HCT116 (cell line): ENCODE measurements around the gene AFAP1L2. TPM values are rescaled to one million over a fixed set of nuclear protein-coding genes. Genes with fewer than 3 reads are reported as not detected.

Source experiments
- ATAC-seq: fragments of 200-7000 bp; cut with Tn5 transposase; 2 replicates; pipeline ENCODE4 v1.9.1; 2020; ENCODE audit warnings: mild to moderate bottlenecking, moderate library complexity
- BruUV-seq: library from RNA; stranded (reverse); fragments of 400-500 nt; replicated peaks from 2 replicates; lab custom pipeline; 2021; lab: Mats Ljungman, UMichigan
- CTCF ChIA-PET: fragments of 300-600 bp; sonication (Branson Sonifier 250); formaldehyde crosslinking; loops from one replicate; lab custom pipeline; 2021; ENCODE audit warnings: antibody characterized with exemption; lab: Charles Lee
- POLR2A ChIA-PET: fragments of 300-600, 350-600 bp; sonication (Branson Sonifier 250); formaldehyde crosslinking; loops from one replicate; lab custom pipeline; 2021; ENCODE audit warnings: antibody characterized with exemption; lab: Charles Lee
- RAD21 ChIA-PET, 2 experiments: fragments of 300-600 bp; sonication (Branson Sonifier 250); formaldehyde crosslinking; loops; one replicate each; lab custom pipeline; 2023; ENCODE audit warnings: low total read pairs in 2 of 2; ENCODE audit not compliant: uncharacterized antibody in 2 of 2, unreplicated experiment in 2 of 2, low non-redundant PET in 1 of 2; lab: Charles Lee
- DNase-seq: peaks from one replicate; pipeline ENCODE4 v3.0.0-alpha.2; 2010; ENCODE audit warnings: low read depth, low spot score
- H2AFZ ChIP-seq: fragments of 200-600 bp; shearing (Covaris generic), sonication (generic); 2 replicates; pipeline ENCODE4 v1.6.1; 2017; ENCODE audit warnings: low read depth, mixed run types, mixed read lengths, antibody characterized with exemption, low read length; ENCODE audit not compliant: poor library complexity, severe bottlenecking
- H3K27ac ChIP-seq: 2 replicates; pipeline ENCODE4 v1.5.1; 2012; ENCODE audit warnings: low read depth, low read length
- H3K27me3 ChIP-seq: fragments of 200-600 bp; sonication (generic); 2 replicates; pipeline ENCODE4 v1.6.1; 2016; ENCODE audit warnings: mixed run types, low read length, mixed read lengths; ENCODE audit not compliant: insufficient read depth
- H3K36me3 ChIP-seq, 2 experiments: fragments of 200-500 bp in 1 of 2; fragments of 200-600 bp in 1 of 2; sonication (Bioruptor generic) in 1 of 2; sonication (generic) in 1 of 2; 2 replicates each; pipeline versions ENCODE4 v1.5.1 to v1.6.1; 2014 to 2016; ENCODE audit warnings: low read length in 2 of 2, inconsistent platforms in 1 of 2, mixed read lengths in 1 of 2, mixed run types in 1 of 2; ENCODE audit not compliant: insufficient read depth in 2 of 2, control insufficient read depth in 1 of 2
- H3K4me1 ChIP-seq, 2 experiments: fragments of 200-600 bp in 1 of 2; sonication (generic) in 1 of 2; 2 replicates each; pipeline versions ENCODE4 v1.5.1 to v1.6.1; 2012 to 2017; ENCODE audit warnings: low read length in 2 of 2, inconsistent platforms in 1 of 2, mild to moderate bottlenecking in 1 of 2, mixed read lengths in 1 of 2, mixed run types in 1 of 2, moderate library complexity in 1 of 2; ENCODE audit not compliant: insufficient read depth in 2 of 2, control insufficient read depth in 1 of 2
- H3K4me2 ChIP-seq: fragments of 200-600 bp; sonication (generic); 2 replicates; pipeline ENCODE4 v1.6.1; 2017; ENCODE audit warnings: mixed run types, low read length, mixed read lengths
- H3K4me3 ChIP-seq, 2 experiments: fragments of 200-600 bp in 1 of 2; sonication (generic) in 1 of 2; replicated peaks in 1 of 2; 2 replicates each; pipeline ENCODE4 v1.5.1; 2011 to 2016; ENCODE audit warnings: low read length in 2 of 2, control low read depth in 1 of 2, low read depth in 1 of 2, mild to moderate bottlenecking in 1 of 2, mixed read lengths in 1 of 2, mixed run types in 1 of 2
- H3K79me2 ChIP-seq: fragments of 200-600 bp; sonication (generic); 2 replicates; pipeline ENCODE4 v1.6.1; 2017; ENCODE audit warnings: mild to moderate bottlenecking, mixed run types, low read length, moderate library complexity, mixed read lengths; ENCODE audit not compliant: insufficient read depth
- H3K9ac ChIP-seq: fragments of 200-600 bp; sonication (generic); 2 replicates; pipeline ENCODE4 v1.6.1; 2016; ENCODE audit warnings: low read length, mixed read lengths
- H3K9me2 ChIP-seq: fragments of 200-600 bp; sonication (generic), shearing (Covaris generic); 2 replicates; pipeline ENCODE4 v1.6.1; 2017; ENCODE audit warnings: mixed run types, mild to moderate bottlenecking, moderate library complexity; ENCODE audit not compliant: insufficient read depth
- H3K9me3 ChIP-seq, 2 experiments: fragments of 200-500 bp in 1 of 2; fragments of 200-600 bp in 1 of 2; sonication (Bioruptor generic) in 1 of 2; sonication (generic) in 1 of 2; 2 replicates each; pipeline ENCODE4 v1.6.1; 2014 to 2017; ENCODE audit warnings: low read length in 2 of 2, mixed read lengths in 2 of 2, inconsistent platforms in 1 of 2, low read depth in 1 of 2, mild to moderate bottlenecking in 1 of 2, mixed run types in 1 of 2, moderate library complexity in 1 of 2; ENCODE audit not compliant: control insufficient read depth in 1 of 2, insufficient read depth in 1 of 2
- H4K20me1 ChIP-seq: fragments of 200-600 bp; sonication (generic), shearing (Covaris generic); 2 replicates; pipeline ENCODE4 v1.6.1; 2017; ENCODE audit warnings: mixed run types, mild to moderate bottlenecking, moderate library complexity; ENCODE audit not compliant: insufficient read depth
- ATF3 ChIP-seq: IDR thresholded peaks from 2 replicates; pipeline ENCODE4 v1.6.1; 2012
- CTCF ChIP-seq, 3 experiments: fragments of 200-600 bp in 1 of 3; sonication (generic) in 1 of 3; IDR thresholded peaks in 2 of 3; conservative IDR thresholded peaks in 1 of 3; 2 replicates each; pipeline ENCODE4 v1.5.1; 2012 to 2017; ENCODE audit warnings: low read depth in 2 of 3, low read length in 2 of 3, antibody characterized with exemption in 1 of 3, borderline replicate concordance in 1 of 3, control low read depth in 1 of 3, mild to moderate bottlenecking in 1 of 3, mixed read lengths in 1 of 3, mixed run types in 1 of 3, moderate library complexity in 1 of 3; ENCODE audit not compliant: insufficient read depth in 1 of 3
- ELF1 ChIP-seq: IDR thresholded peaks from 2 replicates; pipeline ENCODE4 v1.6.1; 2012; ENCODE audit warnings: low read depth, borderline replicate concordance
- EZH2 ChIP-seq: fragments of 200-600 bp; sonication (generic); IDR thresholded peaks from 2 replicates; pipeline ENCODE4 v1.6.1; 2017; ENCODE audit warnings: antibody characterized with exemption, mixed run types
- EZH2phosphoT487 ChIP-seq: fragments of 200-600 bp; IDR thresholded peaks from 2 replicates; pipeline ENCODE4 v1.6.1; 2018; ENCODE audit warnings: antibody characterized with exemption, borderline replicate concordance
- FOSL1 ChIP-seq: IDR thresholded peaks from 2 replicates; pipeline ENCODE4 v1.6.1; 2012; ENCODE audit warnings: low read depth
- JUND ChIP-seq: IDR thresholded peaks from 2 replicates; pipeline ENCODE4 v1.6.1; 2012
- MAX ChIP-seq: IDR thresholded peaks from 2 replicates; pipeline ENCODE4 v1.6.1; 2012
- POLR2A ChIP-seq: IDR thresholded peaks from 2 replicates; pipeline ENCODE4 v1.7.0; 2011; ENCODE audit warnings: borderline replicate concordance; ENCODE audit not compliant: insufficient read depth, insufficient read length; ENCODE audit errors: extremely low read depth
- RAD21 ChIP-seq: IDR thresholded peaks from 2 replicates; pipeline ENCODE4 v1.6.1; 2012; ENCODE audit warnings: low read depth, mild to moderate bottlenecking
- REST ChIP-seq: IDR thresholded peaks from 2 replicates; pipeline ENCODE4 v1.6.1; 2012; ENCODE audit warnings: low read depth
- SIN3A ChIP-seq: IDR thresholded peaks from 2 replicates; pipeline ENCODE4 v1.6.1; 2012; ENCODE audit warnings: low read depth
- SP1 ChIP-seq: IDR thresholded peaks from 2 replicates; pipeline ENCODE4 v1.6.1; 2012; ENCODE audit warnings: low read depth
- SRF ChIP-seq: IDR thresholded peaks from 2 replicates; pipeline ENCODE4 v1.6.1; 2012; ENCODE audit warnings: low read depth
- TCF7L2 ChIP-seq: IDR thresholded peaks from 2 replicates; pipeline ENCODE4 v1.7.0; 2011; ENCODE audit warnings: borderline replicate concordance, inconsistent platforms; ENCODE audit not compliant: insufficient read depth, insufficient read length; ENCODE audit errors: extremely low read depth
- ZBTB33 ChIP-seq: IDR thresholded peaks from 2 replicates; pipeline ENCODE4 v1.6.1; 2011; ENCODE audit warnings: mild to moderate bottlenecking, low read length, moderate library complexity; ENCODE audit not compliant: insufficient replicate concordance; ENCODE audit errors: extremely low read depth
- ZFX ChIP-seq: fragments of 450-650 bp; IDR thresholded peaks from 2 replicates; pipeline ENCODE4 v1.6.1; 2017
- ZNF274 ChIP-seq: fragments of 200-500 bp; sonication (Bioruptor generic); IDR thresholded peaks from 2 replicates; pipeline ENCODE4 v1.6.1; 2014; ENCODE audit warnings: mild to moderate bottlenecking, low read depth, low read length, inconsistent platforms
- intact Hi-C: fragments of 100-400 bp; cut with micrococcal nuclease; formaldehyde crosslinking; loops from 2 replicates; pipeline ENCODE4 v1.10.0; 2022
- total RNA-seq: library from RNA; stranded (reverse); gene quantifications from one replicate; pipeline ENCODE4 v1.2.1, GENCODE V29; 2021; ENCODE audit not compliant: unreplicated experiment

Gene AFAP1L2
- total RNA-seq, 1 experiment from 2014 or later, result 0.93 TPM

GRCh38 chr10:114245121-114245791 lies 159.0 kb downstream of the AFAP1L2 start:
- no peak overlapping the region for H2AFZ ChIP-seq
- H3K9me2 ChIP-seq, result no peaks in the 10 kb centered on the region
- no peaks in the 10 kb centered on the region for H3K36me3 ChIP-seq
- TF ChIP-seq POLR2A (no peak), EZH2phosphoT487 (no peak), REST (no peak), FOSL1 (no peak), ZFX (no peak), TCF7L2 (no peak), RAD21 (no peak), CTCF (IDR thresholded peaks at IDR 0.05 in 2 of 3, conservative IDR thresholded peaks at IDR 0.05 in 1 of 3; ENCODE audit: borderline replicate concordance in 1 of 3, insufficient read depth in 1 of 3, low read depth in 2 of 3, low read length in 2 of 3) (no peak), ZBTB33 (no peak), JUND (no peak), ATF3 (no peak), SRF (no peak), SIN3A (no peak), ZNF274 (no peak), MAX (no peak), EZH2 (no peak), SP1 (no peak), ELF1 (no peak)
- intact Hi-C loops, result no loop called here
- no peaks in the 10 kb centered on the region for H3K9me3 ChIP-seq
- ChIA-PET POLR2A (interaction anchor here (0.6 kb wide), 1 partner anchor 1920 kb away, joined by 3 read pairs; no protein-coding TSS in a partner anchor), CTCF (no interaction called here), RAD21 (no interaction called here)
- peaks cover 0 to 6% of the 10 kb centered on the region in 2 experiments; a peak in 1 of 4 replicates for H3K4me1 ChIP-seq
- BruUV-seq, result no TSS peak
- no peaks in the 10 kb centered on the region for H4K20me1 ChIP-seq
- H3K4me2 ChIP-seq, result no peak overlapping the region
- peaks cover 53% of the 10 kb centered on the region for H3K27me3 ChIP-seq
- no peak overlapping the region for H3K27ac ChIP-seq
- no peak overlapping the region for H3K9ac ChIP-seq
- ATAC-seq (no peak), DNase-seq (no peak)
- H3K79me2 ChIP-seq, result no peaks in the 10 kb centered on the region
- H3K4me3 ChIP-seq, result no peak overlapping the region
